Right lobe of liver (tissue), 4 donors: ENCODE results near the gene LCN9.

ENCODE experiments used
- CTCF ChIP-seq, 4 donors: fragments of 200-600 bp in 3 of 4; fragments of 450-650 bp in 1 of 4; IDR thresholded peaks; one replicate each; pipeline versions ENCODE4 v1.5.1 to v1.8.0; 2016 to 2022; ENCODE audit warnings: antibody characterized with exemption in 4 of 4, mild to moderate bottlenecking in 2 of 4
- POLR2A ChIP-seq: fragments of 450-650 bp; IDR thresholded peaks from one replicate; pipeline ENCODE4 v1.6.1; 2017; ENCODE audit warnings: antibody characterized with exemption, mild to moderate bottlenecking
- donor health status: DM: no; HTN: no; CAD: no.
- donor health status: DM: no; HTN: no; CAD: no.
- donor health status: DM: no; HTN: yes; CAD: no.

GRCh38 chr9:135613946-135614805, 48.9 kb upstream of the LCN9 start:
- TF ChIP-seq CTCF (IDR thresholded peaks at IDR 0.05) (no peak), POLR2A (no peak)
